Measurements from ENCODE around the gene STX5. TPM values are rescaled to one million over a fixed set of nuclear protein-coding genes. Genes with fewer than 3 reads are reported as not detected.

The STX5 gene
- total and polyA plus RNA-seq, 9 of the 15 experiments (the other 6 are each of a cell fraction or from before 2014, with no cell fraction given) = 2.8 to 28.6 (median 23.7) TPM

DNA sequence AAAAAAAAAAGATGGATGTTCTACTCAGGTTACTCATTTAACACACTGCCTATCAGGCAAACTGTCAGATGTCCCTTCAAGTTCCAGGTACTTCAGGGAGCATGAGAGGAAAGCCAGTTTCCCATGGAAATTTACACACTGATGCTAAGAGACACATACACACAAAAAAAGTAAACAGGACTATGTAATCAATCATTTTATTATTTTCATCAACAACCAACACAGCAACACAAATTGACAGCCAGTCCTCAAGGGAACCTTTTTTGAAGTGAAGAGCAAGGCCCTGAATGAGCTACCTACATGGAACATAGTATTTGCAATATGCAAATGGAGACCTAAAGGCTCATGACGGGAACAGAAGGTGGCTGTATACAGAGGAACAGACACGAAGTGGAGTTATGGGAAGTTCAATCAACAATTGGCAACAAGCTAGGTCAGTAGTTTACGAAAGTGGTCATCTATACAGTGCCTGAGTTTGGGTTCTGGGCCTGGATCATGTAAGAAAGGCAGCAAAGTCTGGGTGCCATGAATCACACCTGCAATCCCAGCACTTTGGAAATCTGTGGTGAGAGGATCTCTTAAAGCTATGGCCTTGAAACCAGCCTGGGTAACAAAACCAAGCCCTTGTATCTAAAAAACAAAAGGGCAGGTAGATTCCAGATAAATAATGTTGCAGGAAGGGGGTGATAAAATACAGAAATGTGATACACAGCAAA, 20.1 kb upstream of the STX5 start (continued):
- peak; percentile 18; the same call in 1 of the 2 replicates for TF ChIP-seq RFX1 (IDR thresholded peaks at IDR 0.05)
- TF ChIP-seq MEIS2 (IDR thresholded peaks at IDR 0.05; ENCODE audit: partially characterized antibody) = peak; percentile 39
- TF ChIP-seq OTX1 (CRISPR knock-in tag; IDR thresholded peaks at IDR 0.05) = no peak
- TF ChIP-seq, protein P1, sequence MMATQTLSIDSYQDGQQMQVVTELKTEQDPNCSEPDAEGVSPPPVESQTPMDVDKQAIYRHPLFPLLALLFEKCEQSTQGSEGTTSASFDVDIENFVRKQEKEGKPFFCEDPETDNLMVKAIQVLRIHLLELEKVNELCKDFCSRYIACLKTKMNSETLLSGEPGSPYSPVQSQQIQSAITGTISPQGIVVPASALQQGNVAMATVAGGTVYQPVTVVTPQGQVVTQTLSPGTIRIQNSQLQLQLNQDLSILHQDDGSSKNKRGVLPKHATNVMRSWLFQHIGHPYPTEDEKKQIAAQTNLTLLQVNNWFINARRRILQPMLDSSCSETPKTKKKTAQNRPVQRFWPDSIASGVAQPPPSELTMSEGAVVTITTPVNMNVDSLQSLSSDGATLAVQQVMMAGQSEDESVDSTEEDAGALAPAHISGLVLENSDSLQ (IDR thresholded peaks at IDR 0.05) = peak; percentile 67
- TF ChIP-seq ZNF274 (IDR thresholded peaks at IDR 0.05; ENCODE audit: borderline replicate concordance, low read depth, low read length) = 0 out of 2 replicates have a peak, but pooled peaks have one; percentile 22
- TF ChIP-seq, protein P2, sequence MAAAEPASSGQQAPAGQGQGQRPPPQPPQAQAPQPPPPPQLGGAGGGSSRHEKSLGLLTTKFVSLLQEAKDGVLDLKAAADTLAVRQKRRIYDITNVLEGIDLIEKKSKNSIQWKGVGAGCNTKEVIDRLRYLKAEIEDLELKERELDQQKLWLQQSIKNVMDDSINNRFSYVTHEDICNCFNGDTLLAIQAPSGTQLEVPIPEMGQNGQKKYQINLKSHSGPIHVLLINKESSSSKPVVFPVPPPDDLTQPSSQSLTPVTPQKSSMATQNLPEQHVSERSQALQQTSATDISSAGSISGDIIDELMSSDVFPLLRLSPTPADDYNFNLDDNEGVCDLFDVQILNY (CRISPR knock-in tag; IDR thresholded peaks at IDR 0.05) = peak; percentile 50; the same call in 1 of the 2 replicates
- no peak for TF ChIP-seq JUN (IDR thresholded peaks at IDR 0.05; ENCODE audit: borderline replicate concordance, low read depth, low read length)
- TF ChIP-seq JUN (CRISPR knock-in tag; IDR thresholded peaks at IDR 0.05; ENCODE audit: borderline replicate concordance) = no peak
- TF ChIP-seq GATAD2A (IDR thresholded peaks at IDR 0.05) = no peak
- TF ChIP-seq, protein P3, sequence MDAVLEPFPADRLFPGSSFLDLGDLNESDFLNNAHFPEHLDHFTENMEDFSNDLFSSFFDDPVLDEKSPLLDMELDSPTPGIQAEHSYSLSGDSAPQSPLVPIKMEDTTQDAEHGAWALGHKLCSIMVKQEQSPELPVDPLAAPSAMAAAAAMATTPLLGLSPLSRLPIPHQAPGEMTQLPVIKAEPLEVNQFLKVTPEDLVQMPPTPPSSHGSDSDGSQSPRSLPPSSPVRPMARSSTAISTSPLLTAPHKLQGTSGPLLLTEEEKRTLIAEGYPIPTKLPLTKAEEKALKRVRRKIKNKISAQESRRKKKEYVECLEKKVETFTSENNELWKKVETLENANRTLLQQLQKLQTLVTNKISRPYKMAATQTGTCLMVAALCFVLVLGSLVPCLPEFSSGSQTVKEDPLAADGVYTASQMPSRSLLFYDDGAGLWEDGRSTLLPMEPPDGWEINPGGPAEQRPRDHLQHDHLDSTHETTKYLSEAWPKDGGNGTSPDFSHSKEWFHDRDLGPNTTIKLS (IDR thresholded peaks at IDR 0.05; ENCODE audit: borderline replicate concordance, low read depth) = no peak
- no peak for TF ChIP-seq SREBF2 (CRISPR knock-in tag; IDR thresholded peaks at IDR 0.05)
- TF ChIP-seq, protein P4, sequence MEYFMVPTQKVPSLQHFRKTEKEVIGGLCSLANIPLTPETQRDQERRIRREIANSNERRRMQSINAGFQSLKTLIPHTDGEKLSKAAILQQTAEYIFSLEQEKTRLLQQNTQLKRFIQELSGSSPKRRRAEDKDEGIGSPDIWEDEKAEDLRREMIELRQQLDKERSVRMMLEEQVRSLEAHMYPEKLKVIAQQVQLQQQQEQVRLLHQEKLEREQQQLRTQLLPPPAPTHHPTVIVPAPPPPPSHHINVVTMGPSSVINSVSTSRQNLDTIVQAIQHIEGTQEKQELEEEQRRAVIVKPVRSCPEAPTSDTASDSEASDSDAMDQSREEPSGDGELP (CRISPR knock-in tag; IDR thresholded peaks at IDR 0.05; ENCODE audit: borderline replicate concordance) = no peak
- TF ChIP-seq, protein P5, sequence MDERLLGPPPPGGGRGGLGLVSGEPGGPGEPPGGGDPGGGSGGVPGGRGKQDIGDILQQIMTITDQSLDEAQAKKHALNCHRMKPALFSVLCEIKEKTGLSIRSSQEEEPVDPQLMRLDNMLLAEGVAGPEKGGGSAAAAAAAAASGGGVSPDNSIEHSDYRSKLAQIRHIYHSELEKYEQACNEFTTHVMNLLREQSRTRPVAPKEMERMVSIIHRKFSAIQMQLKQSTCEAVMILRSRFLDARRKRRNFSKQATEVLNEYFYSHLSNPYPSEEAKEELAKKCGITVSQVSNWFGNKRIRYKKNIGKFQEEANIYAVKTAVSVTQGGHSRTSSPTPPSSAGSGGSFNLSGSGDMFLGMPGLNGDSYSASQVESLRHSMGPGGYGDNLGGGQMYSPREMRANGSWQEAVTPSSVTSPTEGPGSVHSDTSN (CRISPR knock-in tag; IDR thresholded peaks at IDR 0.05; ENCODE audit: low read depth) = no peak
- TF ChIP-seq, protein P5 (tag; conservative IDR thresholded peaks at IDR 0.05; ENCODE audit: low read depth) = peak; percentile 56; the same call in 1 of the 2 replicates
- TF ChIP-seq, protein P6, sequence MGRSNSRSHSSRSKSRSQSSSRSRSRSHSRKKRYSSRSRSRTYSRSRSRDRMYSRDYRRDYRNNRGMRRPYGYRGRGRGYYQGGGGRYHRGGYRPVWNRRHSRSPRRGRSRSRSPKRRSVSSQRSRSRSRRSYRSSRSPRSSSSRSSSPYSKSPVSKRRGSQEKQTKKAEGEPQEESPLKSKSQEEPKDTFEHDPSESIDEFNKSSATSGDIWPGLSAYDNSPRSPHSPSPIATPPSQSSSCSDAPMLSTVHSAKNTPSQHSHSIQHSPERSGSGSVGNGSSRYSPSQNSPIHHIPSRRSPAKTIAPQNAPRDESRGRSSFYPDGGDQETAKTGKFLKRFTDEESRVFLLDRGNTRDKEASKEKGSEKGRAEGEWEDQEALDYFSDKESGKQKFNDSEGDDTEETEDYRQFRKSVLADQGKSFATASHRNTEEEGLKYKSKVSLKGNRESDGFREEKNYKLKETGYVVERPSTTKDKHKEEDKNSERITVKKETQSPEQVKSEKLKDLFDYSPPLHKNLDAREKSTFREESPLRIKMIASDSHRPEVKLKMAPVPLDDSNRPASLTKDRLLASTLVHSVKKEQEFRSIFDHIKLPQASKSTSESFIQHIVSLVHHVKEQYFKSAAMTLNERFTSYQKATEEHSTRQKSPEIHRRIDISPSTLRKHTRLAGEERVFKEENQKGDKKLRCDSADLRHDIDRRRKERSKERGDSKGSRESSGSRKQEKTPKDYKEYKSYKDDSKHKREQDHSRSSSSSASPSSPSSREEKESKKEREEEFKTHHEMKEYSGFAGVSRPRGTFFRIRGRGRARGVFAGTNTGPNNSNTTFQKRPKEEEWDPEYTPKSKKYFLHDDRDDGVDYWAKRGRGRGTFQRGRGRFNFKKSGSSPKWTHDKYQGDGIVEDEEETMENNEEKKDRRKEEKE (IDR thresholded peaks at IDR 0.05; ENCODE audit: borderline replicate concordance in 1 of 2, control insufficient read depth in 1 of 2, low read depth in 2 of 2, low read length in 1 of 2) = 0 out of 4 replicates have a peak, but pooled peaks of 1 of the 2 experiments have one; percentile 40
- peak; percentile 14; the same call in 1 of the 2 replicates for TF ChIP-seq MXI1 (IDR thresholded peaks at IDR 0.05; ENCODE audit: low read depth, low read length)

All from K562 (cell line).